IMR-90 (cell line): ENCODE data around the gene NRL. TPM values are rescaled to one million over a fixed set of nuclear protein-coding genes. Genes with fewer than 3 reads are reported as not detected.

ENCODE experiments used
- ATAC-seq: fragments of 200-7000 bp; cut with Tn5 transposase; 2 replicates; pipeline ENCODE4 v1.9.1; 2020; ENCODE audit warnings: low read depth, mild to moderate bottlenecking, moderate library complexity
- BruUV-seq: library from RNA; stranded (reverse); fragments of 400-500 nt; replicated peaks from 2 replicates; lab custom pipeline; 2021; lab: Mats Ljungman, UMichigan
- CTCF ChIA-PET: fragments of 300-600 bp; formaldehyde crosslinking; extraction: SDS; loops from one replicate; lab custom pipeline; 2021; ENCODE audit warnings: antibody characterized with exemption; lab: Yijun Ruan, JAX
- POLR2A ChIA-PET: fragments of 300-600 bp; sonication (Branson Sonifier 250); formaldehyde crosslinking; loops from one replicate; lab custom pipeline; 2022; ENCODE audit warnings: antibody characterized with exemption; ENCODE audit not compliant: unreplicated experiment; lab: Charles Lee
- DNase-seq: peaks from one replicate; pipeline ENCODE4 v3.0.0; 2013
- H2AFZ ChIP-seq: replicated peaks from 2 replicates; pipeline ENCODE3; 2013; ENCODE audit warnings: low read length, mild to moderate bottlenecking; ENCODE audit not compliant: poor library complexity
- H2AK5ac ChIP-seq: 2 replicates; pipeline ENCODE4 v1.6.1; 2013; ENCODE audit warnings: low read depth, low read length, inconsistent platforms
- H2AK9ac ChIP-seq: replicated peaks from 2 replicates; pipeline ENCODE3; 2013; ENCODE audit warnings: mild to moderate bottlenecking, low read depth, low read length, moderate library complexity; ENCODE audit not compliant: poor library complexity
- H2BK120ac ChIP-seq: 2 replicates; pipeline ENCODE4 v1.6.1; 2013; ENCODE audit warnings: low read depth, low read length, inconsistent platforms
- H2BK15ac ChIP-seq: 3 replicates; pipeline ENCODE4 v1.6.1; 2013; ENCODE audit warnings: low read depth, low read length, inconsistent platforms
- H2BK20ac ChIP-seq: 2 replicates; pipeline ENCODE4 v1.6.1; 2013; ENCODE audit warnings: low read depth, mild to moderate bottlenecking, inconsistent platforms, low read length, moderate library complexity
- H2BK5ac ChIP-seq: 2 replicates; pipeline ENCODE4 v1.6.1; 2013; ENCODE audit warnings: mild to moderate bottlenecking, low read depth, low read length, inconsistent platforms; ENCODE audit not compliant: poor library complexity, severe bottlenecking
- H3K14ac ChIP-seq: replicated peaks from 2 replicates; pipeline ENCODE4 v1.6.1; 2013; ENCODE audit warnings: low read depth, low read length, inconsistent platforms
- H3K18ac ChIP-seq: 2 replicates; pipeline ENCODE4 v1.6.1; 2013; ENCODE audit warnings: low read depth, low read length, control low read depth
- H3K23ac ChIP-seq: 2 replicates; pipeline ENCODE4 v1.6.1; 2013; ENCODE audit warnings: low read depth, low read length, inconsistent platforms
- H3K27ac ChIP-seq: 2 replicates; pipeline ENCODE4 v1.5.1; 2013; ENCODE audit warnings: mild to moderate bottlenecking, control low read depth, low read length; ENCODE audit not compliant: insufficient read depth
- H3K27me3 ChIP-seq: 2 replicates; pipeline ENCODE4 v1.6.1; 2013; ENCODE audit warnings: low read length; ENCODE audit not compliant: control insufficient read depth, insufficient read depth
- H3K36me3 ChIP-seq: 2 replicates; pipeline ENCODE4 v1.6.1; 2013; ENCODE audit warnings: low read length, mixed read lengths; ENCODE audit not compliant: control insufficient read depth, insufficient read depth
- H3K4ac ChIP-seq: 2 replicates; pipeline ENCODE4 v1.6.1; 2013; ENCODE audit warnings: low read depth, low read length, inconsistent platforms
- H3K4me1 ChIP-seq: 2 replicates; pipeline ENCODE4 v1.6.1; 2013; ENCODE audit warnings: low read length, mixed read lengths; ENCODE audit not compliant: control insufficient read depth, insufficient read depth
- H3K4me2 ChIP-seq: 2 replicates; pipeline ENCODE4 v1.6.1; 2013; ENCODE audit warnings: low read depth, mild to moderate bottlenecking, control low read depth, low read length, moderate library complexity
- H3K4me3 ChIP-seq: 2 replicates; pipeline ENCODE4 v1.5.1; 2013; ENCODE audit warnings: low read depth, mild to moderate bottlenecking, control low read depth, low read length, moderate library complexity; ENCODE audit not compliant: insufficient read depth
- H3K56ac ChIP-seq: 2 replicates; pipeline ENCODE4 v1.6.1; 2013; ENCODE audit warnings: low read length, inconsistent platforms; ENCODE audit not compliant: insufficient read depth; ENCODE audit errors: extremely low read depth
- H3K79me1 ChIP-seq, 2 experiments: 2 replicates each; pipeline ENCODE4 v1.6.1; 2013; ENCODE audit warnings: low read length in 2 of 2, inconsistent platforms in 1 of 2, low read depth in 1 of 2
- H3K9ac ChIP-seq: 2 replicates; pipeline ENCODE4 v1.6.1; 2013; ENCODE audit warnings: low read depth, low read length, control low read depth
- H3K9me1 ChIP-seq: 2 replicates; pipeline ENCODE4 v1.6.1; 2013; ENCODE audit warnings: low read length, inconsistent platforms; ENCODE audit not compliant: insufficient read depth
- H3K9me3 ChIP-seq: 2 replicates; pipeline ENCODE4 v1.6.1; 2013; ENCODE audit warnings: low read length; ENCODE audit not compliant: control insufficient read depth, insufficient read depth
- H4K20me1 ChIP-seq: 2 replicates; pipeline ENCODE4 v1.6.1; 2013; ENCODE audit warnings: low read length, inconsistent platforms; ENCODE audit not compliant: insufficient read depth
- H4K5ac ChIP-seq: 2 replicates; pipeline ENCODE4 v1.6.1; 2013; ENCODE audit warnings: mild to moderate bottlenecking, low read depth, low read length, control low read depth
- H4K8ac ChIP-seq, 2 experiments: 2 replicates each; pipeline ENCODE4 v1.6.1; 2013; ENCODE audit warnings: low read depth in 2 of 2, low read length in 2 of 2, control low read depth in 1 of 2, inconsistent platforms in 1 of 2
- H4K91ac ChIP-seq: 2 replicates; pipeline ENCODE4 v1.6.1; 2013; ENCODE audit warnings: low read depth, low read length, inconsistent platforms; ENCODE audit not compliant: insufficient read depth
- BHLHE40 ChIP-seq: fragments of 150-350 bp; IDR thresholded peaks from 2 replicates; pipeline ENCODE4 v1.6.1; 2016; ENCODE audit warnings: mild to moderate bottlenecking, low read depth, low read length
- FOS ChIP-seq: fragments of 150-350 bp; IDR thresholded peaks from 2 replicates; pipeline ENCODE4 v1.6.1; 2016; ENCODE audit warnings: low read depth, low read length
- MAZ ChIP-seq: IDR thresholded peaks from 2 replicates; pipeline ENCODE4 v1.6.1; 2012; ENCODE audit warnings: low read depth, mild to moderate bottlenecking, low read length, improper control_type of control experiment, moderate library complexity, borderline replicate concordance
- POLR2A ChIP-seq: IDR thresholded peaks from 2 replicates; pipeline ENCODE4 v1.6.1; 2012; ENCODE audit warnings: mild to moderate bottlenecking, low read depth, low read length
- RAD21 ChIP-seq: IDR thresholded peaks from 2 replicates; pipeline ENCODE4 v1.6.1; 2012; ENCODE audit warnings: low read length, improper control_type of control experiment
- RCOR1 ChIP-seq: IDR thresholded peaks from 2 replicates; pipeline ENCODE4 v1.6.1; 2012; ENCODE audit warnings: mild to moderate bottlenecking, low read length, improper control_type of control experiment; ENCODE audit not compliant: insufficient replicate concordance
- RFX5 ChIP-seq: IDR thresholded peaks from 2 replicates; pipeline ENCODE4 v1.8.0; 2012; ENCODE audit warnings: low read depth, mild to moderate bottlenecking, low read length, moderate library complexity
- SMC3 ChIP-seq: fragments of 150-350 bp; IDR thresholded peaks from 2 replicates; pipeline ENCODE4 v1.6.1; 2016; ENCODE audit warnings: low read depth, mild to moderate bottlenecking, antibody characterized with exemption, low read length, moderate library complexity
- WGBS, 2 experiments: methylation state at CpG; one replicate each; pipeline versions ENCODE4 v1.1.5 to v1.1.7; 2013; ENCODE audit warnings: missing lambda C conversion rate in 2 of 2; ENCODE audit not compliant: insufficient read length in 1 of 2; ENCODE audit errors: extremely low coverage in 2 of 2; 5-methylcytosine and 5-hydroxymethylcytosine counted together
- dilution Hi-C: fragments of 300-500 bp; cut with HindIII; formaldehyde crosslinking; loops from one replicate; pipeline ENCODE4 v1.14.3; 2018; ENCODE audit warnings: low sequenced_read_pairs; ENCODE audit not compliant: unreplicated experiment
- in situ Hi-C: fragments of 300-500 bp; cut with MboI; formaldehyde crosslinking; loops from 3 replicates; pipeline ENCODE4 v1.14.3; 2019; ENCODE audit warnings: low sequenced_read_pairs, inconsistent platforms, mixed read lengths
- intact Hi-C: fragments of 100-400 bp; cut with micrococcal nuclease; formaldehyde crosslinking; loops from 2 replicates; pipeline ENCODE4 v1.10.0; 2022
- polyA plus RNA-seq, 3 experiments: library from polyadenylated mRNA; depleted of rRNA; stranded (reverse); fragments of >200 nt; gene quantifications; 2 replicates each; pipeline ENCODE4 v1.2.3, GENCODE V29; 2012; ENCODE audit warnings: low replicate concordance in 1 of 3
- total RNA-seq: library from RNA; depleted of rRNA; stranded (reverse); fragments of >200 nt; gene quantifications from 2 replicates; pipeline ENCODE4 v1.2.3, GENCODE V29; 2012
- TF ChIP-seq, protein P1 (sequence below): conservative IDR thresholded peaks from 2 replicates; pipeline ENCODE4 v1.5.1; 2012; ENCODE audit warnings: mild to moderate bottlenecking, low read depth, low read length, improper control_type of control experiment
- TF ChIP-seq, protein P2 (sequence below): fragments of 150-350 bp; IDR thresholded peaks from 2 replicates; pipeline ENCODE4 v1.6.1; 2017; ENCODE audit warnings: mild to moderate bottlenecking, antibody characterized with exemption, low read length, low read depth
- TF ChIP-seq, protein P3 (sequence below): fragments of 150-350 bp; IDR thresholded peaks from 2 replicates; pipeline ENCODE4 v1.6.1; 2016; ENCODE audit warnings: low read depth, mild to moderate bottlenecking, low read length, moderate library complexity, borderline replicate concordance

The NRL gene
- total and polyA plus RNA-seq, 2 of the 4 experiments (the other 2 are of a cell fraction) = 0.18 to 0.70 TPM

DNA sequence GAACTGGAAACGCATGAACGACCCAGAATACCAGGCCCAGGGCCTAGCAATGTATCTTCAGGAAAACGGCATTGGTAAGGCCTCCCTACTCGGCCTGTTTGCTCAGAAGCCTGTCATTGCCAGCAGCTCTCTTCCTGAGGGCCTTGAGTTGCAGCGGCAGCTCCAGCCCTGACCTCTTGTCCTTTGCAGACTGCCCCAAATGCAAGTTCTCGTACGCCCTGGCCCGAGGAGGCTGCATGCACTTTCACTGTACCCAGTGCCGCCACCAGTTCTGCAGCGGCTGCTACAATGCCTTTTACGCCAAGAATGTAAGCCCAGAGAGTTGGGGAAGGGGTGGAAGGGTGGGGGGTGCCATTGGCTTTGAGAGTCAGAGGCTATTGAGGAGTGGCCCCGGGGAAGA, 42.6 kb upstream of the NRL start:
- ChIA-PET CTCF (interaction anchor here (0.6 kb wide), 1 partner anchor 1129 kb away, joined by 6 read pairs; no protein-coding TSS in a partner anchor), POLR2A (no interaction called here)
- H3K18ac ChIP-seq = no peak overlapping the region
- H3K9me1 ChIP-seq = peaks cover 5% of the 10 kb centered on the region
- no peak overlapping the region for H3K9ac ChIP-seq
- DNase-seq (no peak), ATAC-seq (no peak)
- no peak overlapping the region for H2BK120ac ChIP-seq
- no peak overlapping the region for H3K14ac ChIP-seq
- no peak overlapping the region for H3K56ac ChIP-seq
- no peak overlapping the region for H2AK5ac ChIP-seq
- H3K79me1 ChIP-seq = peaks cover 10 to 16% of the 10 kb centered on the region in 2 experiments
- H3K9me3 ChIP-seq = no peaks in the 10 kb centered on the region
- H2AFZ ChIP-seq = no peak overlapping the region
- H3K27ac ChIP-seq = no peak overlapping the region
- no peak overlapping the region for H4K8ac ChIP-seq
- intact Hi-C loops (no loop called here), dilution Hi-C loops (no loop called here), in situ Hi-C loops (no loop called here)
- no peak overlapping the region for H3K4me2 ChIP-seq
- H3K4ac ChIP-seq = no peak overlapping the region
- H4K5ac ChIP-seq = no peak overlapping the region
- no peak overlapping the region for H4K91ac ChIP-seq
- H3K4me3 ChIP-seq = no peak overlapping the region
- H3K36me3 ChIP-seq = peaks cover 55% of the 10 kb centered on the region
- no peak overlapping the region for H3K23ac ChIP-seq
- no peaks in the 10 kb centered on the region for H4K20me1 ChIP-seq
- peak overlapping the region; percentile 24 for H2AK9ac ChIP-seq
- no peak for TF ChIP-seq MAZ
- TF ChIP-seq POLR2A = no peak
- no peak for TF ChIP-seq RFX5
- no peak for TF ChIP-seq RAD21
- TF ChIP-seq, protein P1, sequence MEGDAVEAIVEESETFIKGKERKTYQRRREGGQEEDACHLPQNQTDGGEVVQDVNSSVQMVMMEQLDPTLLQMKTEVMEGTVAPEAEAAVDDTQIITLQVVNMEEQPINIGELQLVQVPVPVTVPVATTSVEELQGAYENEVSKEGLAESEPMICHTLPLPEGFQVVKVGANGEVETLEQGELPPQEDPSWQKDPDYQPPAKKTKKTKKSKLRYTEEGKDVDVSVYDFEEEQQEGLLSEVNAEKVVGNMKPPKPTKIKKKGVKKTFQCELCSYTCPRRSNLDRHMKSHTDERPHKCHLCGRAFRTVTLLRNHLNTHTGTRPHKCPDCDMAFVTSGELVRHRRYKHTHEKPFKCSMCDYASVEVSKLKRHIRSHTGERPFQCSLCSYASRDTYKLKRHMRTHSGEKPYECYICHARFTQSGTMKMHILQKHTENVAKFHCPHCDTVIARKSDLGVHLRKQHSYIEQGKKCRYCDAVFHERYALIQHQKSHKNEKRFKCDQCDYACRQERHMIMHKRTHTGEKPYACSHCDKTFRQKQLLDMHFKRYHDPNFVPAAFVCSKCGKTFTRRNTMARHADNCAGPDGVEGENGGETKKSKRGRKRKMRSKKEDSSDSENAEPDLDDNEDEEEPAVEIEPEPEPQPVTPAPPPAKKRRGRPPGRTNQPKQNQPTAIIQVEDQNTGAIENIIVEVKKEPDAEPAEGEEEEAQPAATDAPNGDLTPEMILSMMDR = no peak
- no peak for TF ChIP-seq RCOR1
- TF ChIP-seq BHLHE40 = no peak
- TF ChIP-seq, protein P2, sequence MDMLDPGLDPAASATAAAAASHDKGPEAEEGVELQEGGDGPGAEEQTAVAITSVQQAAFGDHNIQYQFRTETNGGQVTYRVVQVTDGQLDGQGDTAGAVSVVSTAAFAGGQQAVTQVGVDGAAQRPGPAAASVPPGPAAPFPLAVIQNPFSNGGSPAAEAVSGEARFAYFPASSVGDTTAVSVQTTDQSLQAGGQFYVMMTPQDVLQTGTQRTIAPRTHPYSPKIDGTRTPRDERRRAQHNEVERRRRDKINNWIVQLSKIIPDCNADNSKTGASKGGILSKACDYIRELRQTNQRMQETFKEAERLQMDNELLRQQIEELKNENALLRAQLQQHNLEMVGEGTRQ = no peak
- TF ChIP-seq FOS = no peak
- TF ChIP-seq, protein P3, sequence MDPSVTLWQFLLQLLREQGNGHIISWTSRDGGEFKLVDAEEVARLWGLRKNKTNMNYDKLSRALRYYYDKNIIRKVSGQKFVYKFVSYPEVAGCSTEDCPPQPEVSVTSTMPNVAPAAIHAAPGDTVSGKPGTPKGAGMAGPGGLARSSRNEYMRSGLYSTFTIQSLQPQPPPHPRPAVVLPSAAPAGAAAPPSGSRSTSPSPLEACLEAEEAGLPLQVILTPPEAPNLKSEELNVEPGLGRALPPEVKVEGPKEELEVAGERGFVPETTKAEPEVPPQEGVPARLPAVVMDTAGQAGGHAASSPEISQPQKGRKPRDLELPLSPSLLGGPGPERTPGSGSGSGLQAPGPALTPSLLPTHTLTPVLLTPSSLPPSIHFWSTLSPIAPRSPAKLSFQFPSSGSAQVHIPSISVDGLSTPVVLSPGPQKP = no peak
- no peak for TF ChIP-seq SMC3
- peaks cover 7% of the 10 kb centered on the region for H3K4me1 ChIP-seq
- H2BK20ac ChIP-seq = no peak overlapping the region
- no peak overlapping the region for H2BK5ac ChIP-seq
- WGBS, 2 experiments = 90% methylated on average over 7 of the region's 12 CpGs; no CpG with 5 or more reads in 1 of the 2 experiments
- H2BK15ac ChIP-seq = no peak overlapping the region
- H3K27me3 ChIP-seq = no peaks in the 10 kb centered on the region
- BruUV-seq = no TSS peak
